ENCODE measurements around the gene HOXD1.

Gene HOXD1

GRCh38 chr2:176192351-176192750, 3.9 kb downstream of the HOXD1 start:
- Histone ChIP-seq H4K20me1 (ENCODE audit: insufficient read depth, low read length) (no peaks in the 10 kb centered on the region), H3K4me1 (ENCODE audit: insufficient read depth, low read length) (no peaks in the 10 kb centered on the region), H3K27me3 (ENCODE audit: insufficient read depth, low read length, poor library complexity) (peaks cover 14% of the 10 kb centered on the region), H3K9me3 (ENCODE audit: insufficient read depth, low read length, severe bottlenecking) (no peaks in the 10 kb centered on the region), H3K79me2 (ENCODE audit: insufficient read depth, low read length) (no peaks in the 10 kb centered on the region), H3K4me2 (ENCODE audit: insufficient read depth, low read length) (no peak overlapping the region), H3K36me3 (ENCODE audit: insufficient read depth, low read length) (no peaks in the 10 kb centered on the region), H3K9ac (ENCODE audit: low read depth, low read length) (no peak overlapping the region), H3K27ac (ENCODE audit: low read length) (no peak overlapping the region), H2AFZ (ENCODE audit: low read depth, low read length) (no peak overlapping the region), H3K4me3 (ENCODE audit: low read depth in 1 of 2, low read length in 2 of 2) (no peak overlapping the region)
- TF ChIP-seq EZH2 (IDR thresholded peaks at IDR 0.05; ENCODE audit: borderline replicate concordance, low read depth, low read length, severe bottlenecking): no peak
- TF ChIP-seq CTCF (IDR thresholded peaks at IDR 0.05; ENCODE audit: borderline replicate concordance, extremely low read depth, low read length, poor library complexity, severe bottlenecking): no peak
- DNase-seq (no peak), ATAC-seq (ENCODE audit: insufficient read depth, low read depth) (no peak)

GRCh38 chr2:176193048-176193447, 4.6 kb downstream of the HOXD1 start:
- H2AFZ ChIP-seq (ENCODE audit: low read depth, low read length): no peak overlapping the region
- no peaks in the 10 kb centered on the region for H3K4me1 ChIP-seq (ENCODE audit: insufficient read depth, low read length)
- H3K4me3 ChIP-seq (ENCODE audit: low read depth in 1 of 2, low read length in 2 of 2): no peak overlapping the region
- no peaks in the 10 kb centered on the region for H3K79me2 ChIP-seq (ENCODE audit: insufficient read depth, low read length)
- no peaks in the 10 kb centered on the region for H3K36me3 ChIP-seq (ENCODE audit: insufficient read depth, low read length)
- H3K4me2 ChIP-seq (ENCODE audit: insufficient read depth, low read length): no peak overlapping the region
- no peak overlapping the region for H3K9ac ChIP-seq (ENCODE audit: low read depth, low read length)
- no peak for ATAC-seq (ENCODE audit: insufficient read depth, low read depth)
- no peaks in the 10 kb centered on the region for H4K20me1 ChIP-seq (ENCODE audit: insufficient read depth, low read length)
- TF ChIP-seq EZH2 (IDR thresholded peaks at IDR 0.05; ENCODE audit: borderline replicate concordance, low read depth, low read length, severe bottlenecking) (no peak), CTCF (IDR thresholded peaks at IDR 0.05; ENCODE audit: borderline replicate concordance, extremely low read depth, low read length, poor library complexity, severe bottlenecking) (no peak)
- no peak overlapping the region for H3K27ac ChIP-seq (ENCODE audit: low read length)
- no peaks in the 10 kb centered on the region for H3K9me3 ChIP-seq (ENCODE audit: insufficient read depth, low read length, severe bottlenecking)
- peaks cover 14% of the 10 kb centered on the region for H3K27me3 ChIP-seq (ENCODE audit: insufficient read depth, low read length, poor library complexity)
- DNase-seq: no peak

- Histone ChIP-seq H3K36me3 (ENCODE audit: insufficient read depth, low read length) (no peaks in the 10 kb centered on the region), H3K27ac (ENCODE audit: low read length) (no peak overlapping the region), H3K9ac (ENCODE audit: low read depth, low read length) (no peak overlapping the region), H3K27me3 (ENCODE audit: insufficient read depth, low read length, poor library complexity) (no peaks in the 10 kb centered on the region), H4K20me1 (ENCODE audit: insufficient read depth, low read length) (no peaks in the 10 kb centered on the region), H3K9me3 (ENCODE audit: insufficient read depth, low read length, severe bottlenecking) (no peaks in the 10 kb centered on the region), H3K79me2 (ENCODE audit: insufficient read depth, low read length) (no peaks in the 10 kb centered on the region), H3K4me3 (ENCODE audit: low read depth in 1 of 2, low read length in 2 of 2) (no peak overlapping the region), H3K4me2 (ENCODE audit: insufficient read depth, low read length) (no peak overlapping the region), H2AFZ (ENCODE audit: low read depth, low read length) (no peak overlapping the region), H3K4me1 (ENCODE audit: insufficient read depth, low read length) (no peaks in the 10 kb centered on the region)
- ATAC-seq (ENCODE audit: insufficient read depth, low read depth): no peak
- no peak for DNase-seq
- TF ChIP-seq CTCF (IDR thresholded peaks at IDR 0.05; ENCODE audit: borderline replicate concordance, extremely low read depth, low read length, poor library complexity, severe bottlenecking) (no peak), EZH2 (IDR thresholded peaks at IDR 0.05; ENCODE audit: borderline replicate concordance, low read depth, low read length, severe bottlenecking) (no peak)
These were observed 11.4 kb downstream of the HOXD1 start for GRCh38 chr2:176199902-176200301.

GRCh38 chr2:176200971-176201370, 12.5 kb downstream of the HOXD1 start:
- Histone ChIP-seq H3K27me3 (ENCODE audit: insufficient read depth, low read length, poor library complexity) (no peaks in the 10 kb centered on the region), H3K27ac (ENCODE audit: low read length) (no peak overlapping the region), H4K20me1 (ENCODE audit: insufficient read depth, low read length) (no peaks in the 10 kb centered on the region), H3K4me2 (ENCODE audit: insufficient read depth, low read length) (no peak overlapping the region), H3K9me3 (ENCODE audit: insufficient read depth, low read length, severe bottlenecking) (no peaks in the 10 kb centered on the region), H3K79me2 (ENCODE audit: insufficient read depth, low read length) (no peaks in the 10 kb centered on the region), H3K4me1 (ENCODE audit: insufficient read depth, low read length) (no peaks in the 10 kb centered on the region), H3K4me3 (ENCODE audit: low read depth in 1 of 2, low read length in 2 of 2) (no peak overlapping the region), H3K9ac (ENCODE audit: low read depth, low read length) (no peak overlapping the region), H2AFZ (ENCODE audit: low read depth, low read length) (no peak overlapping the region), H3K36me3 (ENCODE audit: insufficient read depth, low read length) (no peaks in the 10 kb centered on the region)
- DNase-seq: no peak
- TF ChIP-seq EZH2 (IDR thresholded peaks at IDR 0.05; ENCODE audit: borderline replicate concordance, low read depth, low read length, severe bottlenecking) (no peak), CTCF (IDR thresholded peaks at IDR 0.05; ENCODE audit: borderline replicate concordance, extremely low read depth, low read length, poor library complexity, severe bottlenecking) (no peak)
- no peak for ATAC-seq (ENCODE audit: insufficient read depth, low read depth)

All from DND-41 (cell line).